ENCODE measurements around the gene ATP10D. TPM values are rescaled to one million over a fixed set of nuclear protein-coding genes. Genes with fewer than 3 reads are reported as not detected.

ATP10D gene
- 10 to 100 TPM; 11.3 to 14.1 TPM for total RNA-seq
- long read RNA-seq, partial matches to known transcripts: 3 of 4 reads
- long read RNA-seq, other reads (novel, unspliced or antisense): 1 of 4 reads

DNA sequence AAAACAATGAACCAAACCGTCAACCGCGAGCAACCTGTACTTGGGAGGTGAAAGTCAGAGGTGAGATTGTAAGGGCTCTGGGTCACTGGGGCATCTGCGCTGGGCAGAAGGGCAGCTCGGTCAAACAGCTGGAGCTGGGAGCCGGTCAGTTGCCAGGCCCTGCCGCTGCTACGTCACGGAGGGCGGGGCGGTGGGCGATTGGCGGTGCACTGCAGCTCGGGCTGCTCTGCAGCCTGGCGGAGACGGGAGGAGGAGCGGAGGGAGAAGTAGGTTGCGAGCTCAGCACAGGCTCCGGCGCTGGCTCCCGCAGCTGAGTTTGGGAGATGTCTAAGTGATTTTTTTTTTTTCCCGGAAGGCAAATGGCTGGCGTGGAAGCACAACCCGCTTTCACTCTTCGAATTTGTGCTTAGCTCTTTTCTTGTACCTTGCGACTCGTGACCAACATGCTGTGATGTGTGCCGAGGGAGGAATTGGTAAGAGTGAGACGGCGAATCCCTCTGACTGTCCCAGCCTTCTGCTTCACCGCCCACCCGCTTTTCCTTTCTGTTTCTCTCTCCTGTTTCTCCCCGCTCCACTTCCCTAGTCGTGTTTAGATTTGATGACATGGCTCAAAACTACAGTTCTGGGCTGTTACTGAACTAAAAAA lies at the start of gene ATP10D:
TSS of gene ATP10D (plus strand) at position 229 of the 646 bp plus-strand sequence. CDS start 27,266 bp downstream, outside the sequence.
- DNase-seq (peak; percentile 97), ATAC-seq (peak; percentile 99 to 100)
- intact Hi-C loops (cut with DNase I): no loop called here

DNA sequence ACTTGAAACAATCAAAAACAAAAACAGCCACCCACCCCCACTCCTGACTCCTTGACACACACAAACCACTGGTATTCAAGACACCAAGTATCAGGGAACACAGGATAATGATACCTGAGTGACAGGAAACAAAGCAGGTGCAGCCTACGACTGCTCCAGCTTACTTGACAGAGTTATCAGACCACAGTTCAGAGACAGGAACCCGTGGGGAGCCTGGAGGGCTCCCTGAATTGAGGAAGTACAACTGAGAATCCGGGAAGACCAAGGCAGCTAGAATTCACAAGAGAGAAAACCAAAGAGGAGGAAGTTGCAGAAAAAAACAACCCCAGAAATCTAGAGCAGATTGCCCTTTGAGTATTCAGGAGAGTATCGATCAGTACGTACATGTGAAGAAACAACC lies 42.1 kb upstream of the ATP10D start:
- no peak for ATAC-seq
- intact Hi-C loops (cut with DNase I): no loop called here
- DNase-seq: no peak

DNA sequence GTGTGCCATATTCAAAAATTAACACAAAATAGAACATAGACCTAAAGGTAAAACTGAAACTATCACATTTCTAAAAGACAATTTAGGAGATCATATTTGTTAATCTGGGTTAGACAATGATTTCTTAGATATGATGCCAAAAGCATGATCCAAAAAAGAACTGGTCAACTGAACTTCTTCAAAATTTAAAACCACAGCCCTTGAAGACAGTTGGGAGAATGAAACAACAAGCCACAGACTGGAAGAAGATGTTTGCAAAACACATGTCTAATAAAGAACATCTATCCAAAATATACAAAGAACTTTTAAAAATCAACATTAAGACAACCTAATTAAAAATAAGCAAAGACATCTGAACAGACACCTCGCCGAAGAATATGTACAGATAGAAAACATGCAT lies 41.0 kb upstream of the ATP10D start:
- ATAC-seq: no peak
- intact Hi-C loops (cut with DNase I): no loop called here
- DNase-seq: no peak

DNA sequence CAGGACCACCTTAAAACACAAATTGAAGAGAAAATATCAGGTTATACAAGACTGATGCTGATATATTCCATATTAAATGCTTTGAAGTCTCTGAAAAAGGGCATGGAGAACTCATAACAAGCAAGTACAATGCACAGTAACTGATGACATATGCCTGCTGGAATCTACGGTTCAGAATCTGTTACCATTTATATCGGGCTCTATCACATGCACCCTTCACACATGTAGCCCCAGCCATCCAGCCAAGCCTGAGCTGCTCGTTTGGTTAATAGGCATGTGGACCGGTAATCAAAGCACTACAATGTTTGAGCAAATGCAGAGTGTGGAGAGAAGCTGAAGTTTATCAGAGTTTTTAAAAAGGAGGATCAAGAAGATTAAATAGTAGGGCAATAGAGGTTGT lies 33.4 kb upstream of the ATP10D start:
- peak; percentile 50 to 63 for ATAC-seq
- no peak for DNase-seq
- intact Hi-C loops (cut with DNase I): no loop called here

DNA sequence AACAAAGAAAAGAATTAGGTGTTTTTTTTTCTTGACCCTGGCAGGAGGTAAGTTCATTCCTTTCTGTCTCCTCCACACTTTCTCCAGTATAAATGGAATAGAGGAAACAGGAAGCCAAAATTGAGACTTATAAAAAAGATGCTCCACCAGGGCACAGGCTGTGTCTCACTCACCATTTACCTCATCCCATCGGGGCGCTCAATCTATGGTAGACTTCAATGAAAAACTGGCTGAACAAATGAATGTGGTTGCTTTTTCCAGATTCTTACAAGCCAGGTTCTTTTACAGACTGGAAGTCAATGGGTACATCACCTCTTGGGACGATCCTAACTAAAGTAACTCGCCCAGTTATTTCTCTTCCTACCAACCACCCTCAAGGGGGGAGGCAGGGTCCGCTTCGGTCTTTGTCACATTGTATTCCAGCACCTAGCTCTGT lies 22.3 kb upstream of the ATP10D start:
- intact Hi-C loops (cut with DNase I): loop anchor here in 1 of 2 donors (10.0 kb wide), 1 partner anchor 102 kb away; no protein-coding TSS in a partner anchor
- no peak for ATAC-seq
- DNase-seq: no peak

DNA sequence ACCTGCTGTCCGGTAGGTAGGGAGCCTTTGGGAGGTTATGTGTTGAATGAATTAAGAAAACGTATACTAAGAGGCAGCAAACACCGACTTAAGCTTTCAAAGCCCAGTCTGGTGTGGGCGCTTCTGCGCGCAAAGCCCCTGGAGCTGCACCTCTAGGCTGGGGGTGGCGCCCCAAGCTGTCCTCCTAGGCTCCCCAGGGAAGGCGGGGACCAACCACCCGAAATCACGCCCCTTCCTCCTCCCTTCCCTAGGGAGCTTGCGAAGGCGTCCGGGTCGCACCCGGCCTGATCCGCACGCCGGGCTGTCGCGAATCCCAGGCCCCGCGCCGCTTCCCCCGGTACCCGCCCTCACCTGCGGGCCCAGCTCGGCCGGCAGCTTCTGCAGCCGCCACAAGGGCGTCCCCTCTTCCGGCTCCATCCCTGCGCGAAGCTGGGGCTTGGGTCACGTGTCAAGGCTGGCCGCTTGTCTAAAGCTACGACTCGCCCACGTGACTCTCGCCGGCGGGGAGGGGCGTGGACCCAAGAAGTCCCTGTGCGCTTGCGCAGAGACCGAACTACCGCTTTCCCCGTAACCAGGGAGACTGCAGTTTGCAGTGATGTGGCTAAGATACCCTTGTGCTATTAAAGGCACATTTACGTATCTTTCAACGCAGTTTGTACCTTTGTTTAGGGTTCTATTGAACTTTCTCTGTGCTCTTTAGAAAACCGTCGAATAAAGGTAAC lies 21.7 kb upstream of the ATP10D start, which contains the start of gene COMMD8:
TSS of gene COMMD8 (minus strand) at position 468 of the 722 bp plus-strand sequence. CDS start at position 417, 51 bp downstream.
- DNase-seq: peak; percentile 98
- intact Hi-C loops (cut with DNase I): loop anchor here in 1 of 2 donors (10.0 kb wide), 1 partner anchor 101 kb away; no protein-coding TSS in a partner anchor
- ATAC-seq: peak; percentile 99

DNA sequence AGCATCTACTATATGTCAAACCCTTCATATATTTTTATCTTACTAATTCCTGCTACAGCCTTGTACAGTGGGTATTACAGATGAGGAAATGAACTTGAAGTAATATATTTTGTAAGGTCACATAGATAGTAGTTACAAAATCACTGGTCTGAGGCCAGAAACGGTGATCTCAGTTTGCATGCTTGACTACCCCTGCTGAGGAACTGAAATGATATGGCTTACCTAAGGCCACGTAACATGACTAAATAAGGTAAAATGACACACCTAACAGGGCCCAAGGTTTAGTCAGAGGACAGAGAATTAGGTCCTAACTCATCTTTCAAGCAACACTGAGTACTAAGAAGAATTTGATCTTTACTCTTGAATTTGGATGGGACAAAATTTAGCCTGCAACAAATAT lies 20.1 kb upstream of the ATP10D start:
- ATAC-seq: no peak
- no peak for DNase-seq
- intact Hi-C loops (cut with DNase I): loop anchor here in 1 of 2 donors (10.0 kb wide), 1 partner anchor 100 kb away; no protein-coding TSS in a partner anchor

DNA sequence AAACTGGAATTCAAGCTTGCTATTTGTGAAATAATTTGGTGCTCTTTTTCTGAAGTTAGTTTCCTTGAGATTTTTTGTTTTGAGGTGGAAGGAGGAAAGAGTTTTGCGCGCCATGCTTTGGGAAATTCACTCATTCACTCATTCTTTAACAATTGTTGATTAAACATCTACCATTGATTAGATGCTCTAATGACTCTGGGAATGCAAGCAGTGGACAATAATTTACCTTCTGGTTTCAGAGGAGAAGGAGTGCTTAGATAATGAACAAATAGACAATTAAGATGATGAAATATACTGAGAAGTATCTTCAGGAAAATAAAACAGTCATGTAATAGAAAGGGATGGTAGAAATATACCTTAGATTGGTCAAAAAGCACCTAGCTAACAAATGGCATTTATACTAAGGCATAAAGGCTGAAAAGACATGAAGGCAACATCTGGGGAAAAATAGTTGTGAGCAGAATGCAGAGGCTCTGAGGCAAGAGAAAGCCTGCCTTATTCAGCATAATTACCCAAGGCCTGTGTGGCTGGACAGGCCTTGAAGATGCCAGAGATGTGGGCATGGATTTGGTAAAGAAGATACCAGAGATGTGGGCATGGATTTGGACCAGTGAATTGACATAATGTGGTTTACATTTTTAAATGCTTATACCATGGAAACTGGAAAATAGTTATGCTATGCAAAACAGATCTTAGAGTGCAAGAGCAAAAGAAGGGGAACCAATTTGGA lies 18.9 kb upstream of the ATP10D start:
- ATAC-seq: no peak
- intact Hi-C loops (cut with DNase I): loop anchor here in 1 of 2 donors (10.0 kb wide), 1 partner anchor 99 kb away; no protein-coding TSS in a partner anchor

DNA sequence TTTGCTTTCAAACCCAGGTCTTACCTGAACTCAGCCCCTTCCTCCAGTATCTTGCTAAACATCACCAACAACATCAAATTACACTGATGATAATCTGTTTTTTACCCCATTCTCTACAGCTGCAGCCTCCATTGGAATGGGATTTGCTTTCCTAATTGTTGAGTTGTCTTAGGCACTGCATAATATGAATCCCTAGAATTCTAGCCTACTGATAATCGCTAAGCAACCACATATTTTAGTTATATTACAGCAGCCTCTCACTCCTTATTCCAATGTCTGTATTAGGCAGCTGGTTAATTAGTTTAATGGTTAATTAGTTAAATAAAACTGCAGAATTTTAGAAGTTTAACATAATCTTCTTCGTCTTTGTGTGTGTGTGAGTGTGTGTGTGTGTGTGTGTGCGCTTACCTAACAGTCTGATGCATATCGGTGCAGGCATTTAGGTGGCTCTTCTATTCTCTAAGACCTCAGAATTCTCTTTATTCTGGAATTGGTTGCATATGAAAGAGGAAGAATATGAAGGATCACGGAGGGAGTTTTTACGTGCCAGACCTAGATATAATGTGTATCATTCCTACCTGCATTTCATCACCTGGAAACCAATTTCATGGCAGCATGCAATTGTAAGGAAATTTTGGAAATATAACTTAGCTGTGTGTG lies 16.2 kb upstream of the ATP10D start:
- DNase-seq (no peak), ATAC-seq (peak in 1 of 2 donors; percentile 64)
- intact Hi-C loops (cut with DNase I): loop anchor here in 1 of 2 donors (10.0 kb wide), 1 partner anchor 96 kb away; no protein-coding TSS in a partner anchor

More for the DNA sequence above, 18.9 kb upstream of the ATP10D start:
- DNase-seq: no peak

DNA sequence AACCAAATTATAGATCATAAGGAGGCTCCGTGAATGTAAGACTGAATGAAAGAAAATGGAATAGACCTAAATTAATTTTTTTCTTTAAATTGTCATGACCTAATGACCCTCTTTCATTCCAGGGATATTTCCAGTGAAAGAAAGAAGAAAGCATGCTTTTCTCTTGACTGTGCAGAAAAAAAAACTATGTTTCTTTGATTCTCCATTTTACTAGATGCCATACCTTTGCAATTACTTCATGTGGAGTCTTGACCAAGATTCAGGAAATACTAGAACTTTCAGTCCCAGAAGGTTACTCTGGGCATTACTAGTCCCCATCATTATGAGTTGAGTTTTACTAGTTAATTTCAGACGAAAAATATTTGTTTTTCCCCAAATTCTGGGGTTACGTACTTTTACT lies 15.1 kb upstream of the ATP10D start:
- DNase-seq (no peak), ATAC-seq (no peak)
- intact Hi-C loops (cut with DNase I): loop anchor here in 1 of 2 donors (10.0 kb wide), 1 partner anchor 95 kb away; no protein-coding TSS in a partner anchor

DNA sequence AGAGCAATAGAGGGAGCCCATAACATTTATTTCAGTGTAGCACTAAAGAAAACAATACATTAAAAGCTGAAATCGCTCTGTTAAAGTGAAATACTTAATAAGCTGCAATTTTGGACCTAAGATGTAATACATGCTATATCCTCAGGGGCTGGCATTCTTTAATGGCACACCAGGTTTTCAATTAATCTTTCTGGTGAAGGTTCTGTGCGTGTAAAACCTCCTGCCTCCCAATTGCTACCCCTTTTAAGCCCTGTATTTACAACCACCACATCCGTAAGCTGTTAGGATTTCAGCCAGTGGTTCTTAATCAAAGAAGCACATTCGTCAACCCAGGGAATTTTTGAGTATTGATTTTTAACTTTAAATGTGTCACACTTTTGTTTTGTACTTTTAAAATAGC lies 14.0 kb upstream of the ATP10D start:
- intact Hi-C loops (cut with DNase I): no loop called here
- no peak for ATAC-seq
- DNase-seq: no peak

DNA sequence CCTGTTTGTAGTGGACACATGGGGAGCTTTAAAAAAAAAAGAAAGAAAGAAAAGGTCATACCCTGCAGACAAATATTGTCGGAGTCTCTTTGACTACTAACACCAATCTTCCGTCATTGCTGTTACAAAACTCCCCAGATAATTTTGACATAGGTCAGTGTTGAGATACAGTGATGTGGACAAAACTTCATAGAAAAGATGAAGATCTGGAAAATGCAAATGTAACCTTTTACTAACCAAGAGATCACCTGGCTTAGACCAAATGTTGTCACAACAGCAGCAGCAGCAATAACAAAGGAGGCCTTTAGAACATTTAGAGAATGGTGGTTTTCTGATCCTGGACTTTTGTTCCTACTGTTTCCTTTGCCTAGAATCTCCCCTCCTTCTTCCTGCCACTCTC lies 13.5 kb upstream of the ATP10D start:
- ATAC-seq: no peak
- intact Hi-C loops (cut with DNase I): no loop called here
- DNase-seq: no peak

DNA sequence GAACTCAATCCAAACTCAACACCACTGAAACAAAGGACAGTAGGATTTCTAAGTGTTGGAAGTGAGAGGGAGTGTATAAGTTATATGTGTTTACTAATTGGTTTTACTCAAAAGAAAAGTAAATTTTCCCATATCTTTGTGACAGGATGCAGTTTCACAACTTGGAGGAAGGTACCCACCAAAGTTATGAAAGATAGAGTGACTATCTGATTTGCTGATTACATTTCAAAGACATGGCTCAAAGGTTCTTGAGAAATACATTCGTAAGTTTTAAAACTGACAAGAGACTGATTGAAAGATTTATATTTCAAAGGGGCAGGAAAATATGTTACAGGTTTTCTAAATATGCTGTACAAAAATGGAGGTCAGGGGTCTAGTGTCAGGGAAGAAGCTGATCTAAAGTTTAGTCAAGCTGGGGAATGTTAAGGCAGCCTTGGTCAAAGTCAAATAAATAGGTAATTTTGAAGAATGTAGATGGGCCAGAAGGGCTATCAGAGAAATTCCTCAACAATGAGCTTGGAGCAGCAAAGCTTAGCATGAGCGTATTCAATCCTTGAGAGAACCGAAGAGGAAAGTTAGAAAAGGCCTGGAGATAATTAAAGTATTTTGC lies 11.8 kb upstream of the ATP10D start:
- intact Hi-C loops (cut with DNase I): no loop called here
- no peak for DNase-seq
- no peak for ATAC-seq

DNA sequence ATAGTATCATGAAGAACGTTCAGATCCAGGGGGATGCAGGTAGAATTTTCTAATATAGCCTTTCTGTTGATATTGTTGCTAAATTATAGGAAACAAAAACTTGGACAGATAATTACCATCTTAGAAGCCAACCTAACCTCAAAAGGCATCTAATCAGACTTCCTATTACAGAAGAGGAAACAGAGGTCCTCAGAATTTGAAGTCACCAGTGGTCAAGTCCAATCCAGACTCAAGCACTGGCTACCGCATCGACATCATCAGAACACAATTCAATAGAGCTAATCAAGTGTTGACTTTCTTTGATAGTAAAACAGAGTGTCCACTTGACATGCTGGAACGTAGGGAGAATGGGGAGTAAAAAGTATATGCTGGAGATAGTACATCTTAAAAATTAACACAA lies 10.3 kb upstream of the ATP10D start:
- DNase-seq: no peak
- intact Hi-C loops (cut with DNase I): no loop called here
- no peak for ATAC-seq

DNA sequence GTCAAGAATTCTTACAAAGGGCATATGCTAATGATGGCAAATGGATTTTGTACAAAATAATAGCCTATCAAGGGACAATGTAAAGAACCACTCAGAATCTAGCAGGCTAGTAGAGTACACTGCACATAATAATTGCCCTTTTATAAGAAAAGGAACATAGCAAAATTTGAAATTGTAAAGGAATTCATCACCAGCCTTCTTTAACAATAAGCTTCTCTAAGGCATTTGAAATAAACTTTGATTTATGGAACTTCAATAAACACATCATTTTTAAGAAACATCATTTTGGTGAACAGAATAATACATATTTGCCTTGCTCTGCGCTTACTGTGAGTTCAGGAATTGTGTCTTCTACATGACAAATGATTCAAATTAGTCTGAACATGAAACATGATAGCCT lies 9.7 kb upstream of the ATP10D start:
- intact Hi-C loops (cut with DNase I): no loop called here

DNA sequence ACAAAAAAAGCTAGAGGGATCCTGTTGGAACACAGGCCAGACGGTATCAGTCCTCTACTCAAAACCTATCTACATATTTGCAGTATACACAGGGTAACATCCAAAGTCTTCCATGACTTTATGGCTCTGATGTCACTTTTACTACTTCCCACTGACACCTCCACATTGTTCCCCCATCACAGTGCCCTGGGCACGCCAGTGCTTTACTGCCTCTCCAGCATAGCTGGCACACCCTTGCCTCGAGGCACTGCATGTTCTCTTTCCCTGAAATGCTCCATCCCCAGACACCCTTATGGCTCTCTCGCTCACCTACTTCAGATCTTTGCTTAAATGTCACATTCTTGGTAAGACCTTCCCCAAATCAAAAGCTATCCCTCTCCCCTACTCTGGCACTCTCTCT lies 6.3 kb upstream of the ATP10D start:
- intact Hi-C loops (cut with DNase I): no loop called here
- no peak for DNase-seq
- no peak for ATAC-seq

More for the DNA sequence above, 9.7 kb upstream of the ATP10D start:
- no peak for DNase-seq
- ATAC-seq: no peak

DNA sequence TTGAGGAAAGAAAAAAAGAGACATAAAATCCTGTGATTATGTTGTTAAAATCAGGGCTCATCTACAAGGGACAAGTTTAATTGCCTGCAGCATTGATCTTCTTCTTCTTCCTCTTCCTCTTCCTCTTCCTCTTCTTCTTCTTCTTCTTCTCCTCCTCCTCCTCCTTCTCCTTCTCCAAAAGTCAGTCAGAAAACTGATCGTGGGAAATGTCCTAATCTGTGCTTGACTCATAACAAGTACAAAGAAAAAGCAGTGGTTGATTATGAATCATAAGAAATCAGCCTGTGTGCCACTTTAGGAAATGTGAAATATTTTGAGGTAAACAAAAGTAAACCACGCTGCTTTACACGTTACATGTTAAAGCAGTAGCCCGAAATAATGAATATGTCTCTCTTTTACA lies 2.7 kb upstream of the ATP10D start:
- DNase-seq: no peak
- ATAC-seq: no peak
- intact Hi-C loops (cut with DNase I): no loop called here

DNA sequence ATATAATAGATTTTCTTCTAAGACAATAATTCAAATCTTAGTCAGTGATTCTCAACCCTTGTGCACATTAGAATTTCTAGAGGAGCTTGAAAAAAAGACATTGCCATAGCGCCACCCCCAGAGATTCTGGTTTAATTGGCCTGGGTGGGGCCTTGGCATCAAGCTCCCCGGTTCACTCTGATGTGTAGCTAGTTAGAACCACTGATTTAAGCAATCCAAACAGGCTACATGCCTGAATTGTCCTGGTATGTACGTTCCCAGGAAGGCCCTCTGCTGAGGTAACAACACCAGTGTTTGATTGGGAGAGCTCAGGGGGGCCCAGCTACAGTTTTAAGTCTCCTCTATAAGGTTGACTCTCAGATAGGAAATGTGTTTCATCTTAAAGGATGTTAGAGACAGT lies 1.3 kb upstream of the ATP10D start:
- intact Hi-C loops (cut with DNase I): no loop called here
- ATAC-seq (no peak), DNase-seq (no peak)

DNA sequence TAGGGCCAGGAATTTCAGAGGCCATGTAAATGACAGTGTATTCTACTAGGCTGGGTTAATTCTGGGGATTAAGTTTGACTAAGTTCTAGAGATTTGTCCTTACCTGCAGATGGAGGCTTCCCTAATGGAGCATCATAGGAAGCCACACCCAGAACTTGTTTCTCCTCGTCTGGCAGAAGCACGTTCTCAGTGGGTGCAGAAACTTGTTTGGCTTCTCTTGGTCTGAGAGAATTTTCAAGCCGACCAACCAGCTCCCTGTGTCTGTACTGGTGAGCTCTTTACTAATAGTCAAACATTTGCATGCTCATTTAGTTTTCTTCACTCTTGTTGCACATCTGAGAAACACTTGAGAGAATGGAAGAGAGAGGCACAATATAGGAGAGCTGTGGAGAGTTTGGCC lies 907 bp upstream of the ATP10D start:
- intact Hi-C loops (cut with DNase I): no loop called here
- ATAC-seq: no peak
- DNase-seq: no peak
